Measurements from ENCODE around the gene ZNF500. TPM values are rescaled to one million over a fixed set of nuclear protein-coding genes. Genes with fewer than 3 reads are reported as not detected.

Gene ZNF500
- total and polyA plus RNA-seq, 2 experiments from 2014 or later = 23.8 to 32.7 TPM

DNA sequence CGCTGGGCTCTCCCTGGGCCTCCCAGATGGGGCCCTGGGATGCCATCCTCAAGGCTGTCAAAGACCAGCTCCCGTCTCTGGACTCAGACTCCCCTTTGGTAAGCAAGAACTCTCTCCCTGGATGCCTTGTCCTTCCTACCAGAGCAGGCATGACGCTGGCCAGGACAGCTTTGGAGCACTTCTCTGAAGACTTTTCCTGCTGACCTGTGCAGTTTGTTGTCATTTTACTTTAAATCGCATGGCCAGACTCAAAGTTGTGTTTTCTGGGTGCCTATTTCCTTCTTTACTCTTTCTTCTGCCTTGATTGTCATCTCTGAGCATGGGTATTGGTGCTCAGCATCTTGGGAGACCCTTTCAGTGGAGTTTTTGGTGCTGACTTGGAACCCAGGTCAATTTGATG, 30.4 kb downstream of the ZNF500 start:
- H3K4me1 ChIP-seq (ENCODE audit: low read depth) = no peaks in the 10 kb centered on the region
- no peaks in the 10 kb centered on the region for H3K36me3 ChIP-seq
- TF ChIP-seq, protein P1, sequence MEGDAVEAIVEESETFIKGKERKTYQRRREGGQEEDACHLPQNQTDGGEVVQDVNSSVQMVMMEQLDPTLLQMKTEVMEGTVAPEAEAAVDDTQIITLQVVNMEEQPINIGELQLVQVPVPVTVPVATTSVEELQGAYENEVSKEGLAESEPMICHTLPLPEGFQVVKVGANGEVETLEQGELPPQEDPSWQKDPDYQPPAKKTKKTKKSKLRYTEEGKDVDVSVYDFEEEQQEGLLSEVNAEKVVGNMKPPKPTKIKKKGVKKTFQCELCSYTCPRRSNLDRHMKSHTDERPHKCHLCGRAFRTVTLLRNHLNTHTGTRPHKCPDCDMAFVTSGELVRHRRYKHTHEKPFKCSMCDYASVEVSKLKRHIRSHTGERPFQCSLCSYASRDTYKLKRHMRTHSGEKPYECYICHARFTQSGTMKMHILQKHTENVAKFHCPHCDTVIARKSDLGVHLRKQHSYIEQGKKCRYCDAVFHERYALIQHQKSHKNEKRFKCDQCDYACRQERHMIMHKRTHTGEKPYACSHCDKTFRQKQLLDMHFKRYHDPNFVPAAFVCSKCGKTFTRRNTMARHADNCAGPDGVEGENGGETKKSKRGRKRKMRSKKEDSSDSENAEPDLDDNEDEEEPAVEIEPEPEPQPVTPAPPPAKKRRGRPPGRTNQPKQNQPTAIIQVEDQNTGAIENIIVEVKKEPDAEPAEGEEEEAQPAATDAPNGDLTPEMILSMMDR (IDR thresholded peaks at IDR 0.05; ENCODE audit: low read depth, low read length) = no peak
- no peak overlapping the region for H3K27ac ChIP-seq
- no peak for DNase-seq (ENCODE audit: low read depth in 1 of 2, low spot score in 1 of 2)
- no peaks in the 10 kb centered on the region for H3K9me3 ChIP-seq (ENCODE audit: low read depth)
- H3K27me3 ChIP-seq = no peaks in the 10 kb centered on the region
- no peak overlapping the region for H3K4me3 ChIP-seq

DNA sequence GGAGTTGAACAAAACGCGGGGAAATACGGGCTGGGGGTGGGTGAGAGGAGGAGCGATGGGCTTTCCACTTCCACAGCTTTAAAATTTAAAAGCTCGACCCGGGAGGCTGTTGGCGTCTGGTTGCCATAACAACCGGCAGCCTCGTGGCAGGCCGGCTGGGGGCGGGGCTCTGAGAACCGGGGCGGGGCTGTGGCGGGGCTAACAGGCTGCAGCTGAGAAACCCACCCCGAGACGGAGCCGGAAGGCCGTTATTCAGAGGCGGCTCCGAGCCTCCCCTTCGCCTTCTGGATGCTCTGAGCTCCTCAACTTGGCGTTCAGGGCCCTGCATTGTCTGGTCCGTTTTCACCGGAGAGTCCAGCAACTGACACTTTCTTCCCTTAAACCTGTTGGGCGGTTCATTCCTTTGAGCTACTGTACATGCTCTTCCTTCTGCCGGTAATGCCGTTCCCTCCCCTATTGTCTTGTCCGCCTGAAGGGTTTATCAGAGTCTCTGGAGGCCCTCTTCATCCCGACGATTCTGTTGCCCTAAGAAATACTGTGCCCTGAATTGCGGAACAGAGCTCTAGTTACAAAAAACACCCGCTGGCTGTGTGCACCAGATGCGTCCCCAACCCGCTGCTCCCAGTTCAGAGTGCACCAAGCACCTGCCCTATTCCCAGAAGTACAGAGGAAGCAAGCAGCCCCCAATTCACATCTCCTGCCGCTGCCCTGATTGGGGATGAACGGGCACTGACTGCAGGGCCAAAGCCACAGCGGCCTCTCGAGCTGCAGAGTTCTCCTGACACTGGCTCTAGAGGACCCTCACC, 32.0 kb downstream of the ZNF500 start:
- H3K9me3 ChIP-seq (ENCODE audit: low read depth) = no peaks in the 10 kb centered on the region
- peak overlapping the region; percentile 70 for H3K4me3 ChIP-seq
- H3K36me3 ChIP-seq = no peaks in the 10 kb centered on the region
- DNase-seq (ENCODE audit: low read depth in 1 of 2, low spot score in 1 of 2) = peak; percentile 88 to 93
- peak overlapping the region; percentile 79 for H3K27ac ChIP-seq
- no peaks in the 10 kb centered on the region for H3K27me3 ChIP-seq
- no peaks in the 10 kb centered on the region for H3K4me1 ChIP-seq (ENCODE audit: low read depth)
- TF ChIP-seq, protein P1 (IDR thresholded peaks at IDR 0.05; ENCODE audit: low read depth, low read length) = no peak

DNA sequence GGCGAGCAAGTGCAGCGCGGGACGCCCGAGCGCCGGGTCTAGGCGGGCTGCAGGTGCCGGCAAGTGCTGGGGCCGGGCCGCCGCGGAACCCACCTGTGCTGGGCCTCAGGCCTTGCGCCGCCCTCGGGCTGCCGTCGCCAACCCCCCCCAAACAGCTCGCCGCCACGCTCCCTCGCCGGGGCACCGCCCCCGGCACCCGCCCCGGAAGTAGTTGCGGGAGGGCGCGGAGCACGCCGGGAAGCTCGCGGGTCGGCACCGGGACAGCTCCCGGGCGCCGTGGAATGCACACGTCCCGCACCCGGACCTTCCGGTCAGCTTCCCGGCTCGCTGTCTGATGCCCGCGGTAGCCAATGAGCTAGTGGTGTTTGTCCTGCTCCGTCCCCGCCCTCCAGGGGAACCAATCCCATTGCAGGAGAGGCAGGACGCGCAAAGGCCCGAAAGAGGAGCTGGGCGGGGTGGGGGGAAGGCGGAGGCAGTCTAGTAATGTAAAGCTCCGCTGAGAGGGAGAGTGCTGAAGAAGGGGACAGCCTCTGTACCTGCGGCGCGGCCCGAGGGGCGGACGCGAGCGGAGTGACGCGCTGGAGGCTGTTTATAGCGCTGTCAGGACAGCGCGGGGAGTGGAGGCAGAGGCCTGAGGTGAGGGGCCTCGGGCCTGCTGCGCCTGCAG, 32.8 kb downstream of the ZNF500 start, which contains the start of the genes ANKS3 and DNAAF8:
ANKS3 (minus strand) TSS at position 209 of the 667 bp plus-strand sequence. CDS start 4,122 bp downstream, outside the sequence.
DNAAF8 (plus strand) TSS at position 475 of the 667 bp plus-strand sequence. CDS start 1,978 bp downstream, outside the sequence.
- Histone ChIP-seq H3K9me3 (ENCODE audit: low read depth) (no peaks in the 10 kb centered on the region), H3K27me3 (no peaks in the 10 kb centered on the region), H3K4me3 (peak within 1 kb of the TSS; percentile 70), H3K36me3 (peaks cover 2% of the 10 kb centered on the region), H3K4me1 (ENCODE audit: low read depth) (no peaks in the 10 kb centered on the region), H3K27ac (peak within 1 kb of the TSS; percentile 79)
- DNase-seq (ENCODE audit: low read depth in 1 of 2, low spot score in 1 of 2) = peak; percentile 98 to 99
- TF ChIP-seq, protein P1 (IDR thresholded peaks at IDR 0.05; ENCODE audit: low read depth, low read length) = no peak

DNA sequence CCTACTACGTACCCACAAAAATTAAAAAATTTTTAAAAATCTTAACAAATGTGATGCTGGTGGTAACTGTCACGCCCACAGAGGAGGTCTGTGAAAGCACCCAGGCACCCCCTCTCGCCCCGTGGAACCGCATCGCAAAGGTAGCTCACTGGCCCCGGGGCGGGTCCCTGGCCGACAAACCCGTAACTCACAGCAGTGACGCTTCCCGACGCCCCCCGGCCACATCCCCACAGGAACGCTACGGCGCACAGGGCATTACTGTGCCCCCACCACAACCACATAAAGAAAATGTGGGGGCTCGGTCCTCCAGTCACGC, 33.3 kb downstream of the ZNF500 start:
- H3K27ac ChIP-seq = peak overlapping the region; percentile 79
- H3K4me3 ChIP-seq = peak overlapping the region; percentile 70
- TF ChIP-seq, protein P1 (IDR thresholded peaks at IDR 0.05; ENCODE audit: low read depth, low read length) = no peak
- DNase-seq (ENCODE audit: low read depth in 1 of 2, low spot score in 1 of 2) = no peak
- H3K9me3 ChIP-seq (ENCODE audit: low read depth) = no peaks in the 10 kb centered on the region
- no peaks in the 10 kb centered on the region for H3K27me3 ChIP-seq
- H3K4me1 ChIP-seq (ENCODE audit: low read depth) = no peaks in the 10 kb centered on the region
- peaks cover 2% of the 10 kb centered on the region for H3K36me3 ChIP-seq

DNA sequence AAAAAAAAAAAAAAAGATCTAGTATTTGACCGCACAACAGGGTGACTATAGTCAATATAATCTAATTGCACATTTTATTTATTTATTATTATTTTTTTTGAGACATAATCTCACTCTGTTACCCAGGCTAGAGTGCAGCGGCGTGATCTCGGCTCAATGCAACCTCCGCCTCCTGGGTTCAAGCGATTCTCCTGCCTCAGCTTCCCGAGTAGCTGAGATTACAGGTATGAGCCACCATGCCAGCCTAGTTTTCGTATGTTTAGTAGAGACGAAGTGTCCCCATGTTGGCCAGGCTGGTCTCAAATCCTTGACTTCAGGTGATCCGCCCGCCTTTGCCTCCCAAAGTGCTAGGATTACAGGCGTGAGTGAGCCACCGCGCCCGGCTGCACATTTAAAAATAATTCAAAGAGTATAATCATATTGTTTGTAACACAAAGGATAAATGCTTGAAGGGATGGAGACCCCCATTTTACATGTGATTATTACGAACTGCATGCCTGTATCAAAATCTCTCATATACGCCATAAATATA, 33.7 kb downstream of the ZNF500 start:
- H3K36me3 ChIP-seq = peaks cover 2% of the 10 kb centered on the region
- peak overlapping the region; percentile 70 for H3K4me3 ChIP-seq
- H3K27me3 ChIP-seq = no peaks in the 10 kb centered on the region
- TF ChIP-seq, protein P1 (IDR thresholded peaks at IDR 0.05; ENCODE audit: low read depth, low read length) = no peak
- no peak overlapping the region for H3K27ac ChIP-seq
- no peak for DNase-seq (ENCODE audit: low read depth in 1 of 2, low spot score in 1 of 2)
- no peaks in the 10 kb centered on the region for H3K9me3 ChIP-seq (ENCODE audit: low read depth)
- H3K4me1 ChIP-seq (ENCODE audit: low read depth) = no peaks in the 10 kb centered on the region

Measured in cardiac muscle cell (in vitro differentiated cells and primary cell).